Fibroblast of the aortic adventitia (primary cell): ENCODE data around the gene TMEM260. TPM values are rescaled to one million over a fixed set of nuclear protein-coding genes. Genes with fewer than 3 reads are reported as not detected.

Experiments
- DNase-seq: peaks from one replicate; pipeline ENCODE4 v3.0.0-alpha.2; 2010; ENCODE audit warnings: low read depth
- H3K4me3 ChIP-seq: 2 replicates; pipeline ENCODE4 v1.5.1; 2011; ENCODE audit warnings: low read depth, mild to moderate bottlenecking, control low read depth, low read length, moderate library complexity
- CTCF ChIP-seq: IDR thresholded peaks from 2 replicates; pipeline ENCODE4 v1.5.1; 2011; ENCODE audit warnings: mild to moderate bottlenecking, low read length, control low read depth, inconsistent platforms; ENCODE audit not compliant: insufficient read depth
- total RNA-seq: library from RNA; depleted of rRNA; stranded (reverse); fragments of >200 nt; gene quantifications from 2 replicates; pipeline ENCODE4 v1.2.3, GENCODE V29; 2012; ENCODE audit warnings: low replicate concordance

TMEM260 gene
- total RNA-seq: 6.4 and 19.1 TPM in 2 replicates

- TF ChIP-seq CTCF: peak; percentile 94
- DNase-seq: peak; percentile 90
- H3K4me3 ChIP-seq: peak within 1 kb of the TSS; percentile 99
Observed at GRCh38 chr14:56579345-56580220, at the start of gene TMEM260. Gene TMEM260 (plus strand): TSS chr14:56579798. CDS start chr14:56579915, 117 bp downstream.

GRCh38 chr14:56532546-56532945 is 47.1 kb upstream of the TMEM260 start:
- H3K4me3 ChIP-seq: no peak overlapping the region
- no peak for TF ChIP-seq CTCF

DNA sequence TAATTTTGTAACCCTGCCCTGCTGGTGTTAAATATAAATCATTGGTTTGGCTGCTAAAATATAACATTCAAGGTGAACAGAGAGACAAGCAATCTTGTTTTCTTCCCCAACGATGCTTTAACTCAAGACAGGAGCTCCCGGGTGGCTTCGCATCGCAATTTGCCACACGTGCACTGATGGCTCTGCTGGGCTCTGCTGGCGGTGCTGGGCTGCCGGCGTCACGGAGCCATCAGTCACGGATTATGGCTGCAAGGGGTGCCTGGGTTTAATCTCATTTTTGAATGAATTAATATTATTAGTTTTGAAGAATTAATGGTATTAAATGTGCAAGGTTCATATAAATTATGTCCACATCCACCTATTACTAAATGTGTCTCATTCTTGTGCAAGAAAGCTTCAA is 44.9 kb upstream of the TMEM260 start:
- TF ChIP-seq CTCF: no peak
- no peak for DNase-seq
- no peak overlapping the region for H3K4me3 ChIP-seq

More at GRCh38 chr14:56532546-56532945, 47.1 kb upstream of the TMEM260 start:
- no peak for DNase-seq

GRCh38 chr14:56539862-56540261 is 39.7 kb upstream of the TMEM260 start:
- no peak overlapping the region for H3K4me3 ChIP-seq
- no peak for DNase-seq
- TF ChIP-seq CTCF: no peak

DNA sequence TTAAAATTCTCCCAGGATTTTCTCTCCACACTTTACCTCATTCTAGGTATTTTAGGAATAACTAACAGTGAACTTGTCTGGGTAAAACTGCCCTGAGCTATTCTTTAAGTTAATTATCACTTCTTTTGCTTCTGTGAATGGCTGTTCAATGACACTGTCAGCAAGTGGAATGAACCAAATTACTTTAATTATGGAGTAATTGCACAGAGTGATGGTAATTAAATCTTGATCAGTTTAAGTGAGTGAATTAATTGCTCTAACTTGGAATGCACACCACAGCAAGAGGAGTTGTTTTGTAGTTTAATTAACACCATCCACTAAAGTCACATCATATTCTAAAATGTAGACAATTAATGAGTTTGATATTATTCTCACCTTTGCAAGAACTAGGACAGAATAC is 36.2 kb upstream of the TMEM260 start:
- no peak overlapping the region for H3K4me3 ChIP-seq
- DNase-seq: no peak
- TF ChIP-seq CTCF: no peak

DNA sequence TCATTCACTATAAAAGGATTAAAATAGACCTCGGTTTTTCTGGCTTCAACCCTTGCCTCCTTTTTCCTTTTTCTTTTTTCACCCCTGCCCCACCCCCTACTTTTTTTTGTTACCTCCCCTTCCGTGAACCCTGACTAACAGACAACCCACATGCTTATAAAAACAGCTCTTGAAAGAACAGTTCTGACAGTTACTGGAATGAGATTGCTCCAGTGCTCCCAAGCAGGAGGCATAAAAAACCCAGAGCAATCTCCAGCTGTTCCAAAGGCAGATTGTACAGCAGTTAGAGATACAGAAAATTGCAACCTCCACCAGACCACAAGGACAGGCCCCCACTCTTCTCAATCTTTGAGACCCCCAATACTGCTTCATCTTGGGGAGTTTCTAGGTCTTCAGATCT is 29.9 kb upstream of the TMEM260 start:
- no peak for TF ChIP-seq CTCF
- DNase-seq: no peak
- H3K4me3 ChIP-seq: no peak overlapping the region
